Embryonic facial prominence (tissue), 1 donor: ENCODE results near the gene CR1.
"Not testable (repeated sequence)": the region's sequence is repeated elsewhere in the genome, so short reads cannot be mapped to it uniquely, and the experiment has no call there.

Experiments used
- DNase-seq: peaks from one replicate; pipeline ENCODE4 v3.0.0-alpha.2; 2016; ENCODE audit errors: extremely low spot score

Gene CR1

DNA sequence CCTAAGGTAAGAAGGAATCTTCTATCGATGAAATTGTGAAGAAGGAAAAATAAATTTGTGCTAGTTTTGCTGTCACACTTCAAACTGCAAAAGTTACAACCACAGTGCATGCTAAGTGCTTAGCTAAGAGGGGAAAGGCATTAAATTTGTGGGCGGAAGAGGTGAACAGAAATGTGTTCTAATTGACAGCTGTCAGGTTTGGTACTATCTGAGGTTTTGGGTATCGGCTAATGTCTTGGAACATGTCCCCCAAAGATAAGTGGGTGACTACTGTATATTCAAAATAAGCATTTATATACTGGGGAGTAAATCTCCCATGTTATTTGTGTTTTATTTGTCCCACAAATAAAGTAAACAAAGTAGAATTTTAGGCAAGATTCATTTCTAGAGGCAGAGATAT, 8.0 kb downstream of the CR1 start:
- no peak for DNase-seq

GRCh38 chr1:207504438-207504837, 8.5 kb downstream of the CR1 start:
- DNase-seq, result no peak

DNA sequence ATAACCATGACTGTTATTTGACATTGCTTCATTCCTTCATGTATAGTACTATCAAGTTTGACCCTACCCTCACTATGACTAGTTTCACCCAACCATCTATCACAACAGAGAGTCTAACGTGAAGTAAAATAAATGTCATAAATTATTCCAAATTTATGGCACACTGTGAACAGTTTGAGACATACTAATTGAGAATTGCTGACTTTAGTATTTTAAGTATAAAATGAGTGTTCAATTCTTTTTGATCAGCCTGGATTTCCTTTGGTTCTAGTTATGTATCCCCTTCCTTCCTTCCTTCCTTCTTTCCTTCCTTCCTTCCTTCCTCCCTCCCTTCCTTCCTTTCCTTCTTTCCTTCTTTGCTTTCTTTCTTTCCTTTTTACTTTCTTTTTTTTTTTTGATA, 14.5 kb downstream of the CR1 start:
- no peak for DNase-seq

- DNase-seq, result no peak
Measured at GRCh38 chr1:207514890-207515289, 18.9 kb downstream of the CR1 start.

GRCh38 chr1:207516729-207517128, 20.8 kb downstream of the CR1 start:
- no peak for DNase-seq

DNA sequence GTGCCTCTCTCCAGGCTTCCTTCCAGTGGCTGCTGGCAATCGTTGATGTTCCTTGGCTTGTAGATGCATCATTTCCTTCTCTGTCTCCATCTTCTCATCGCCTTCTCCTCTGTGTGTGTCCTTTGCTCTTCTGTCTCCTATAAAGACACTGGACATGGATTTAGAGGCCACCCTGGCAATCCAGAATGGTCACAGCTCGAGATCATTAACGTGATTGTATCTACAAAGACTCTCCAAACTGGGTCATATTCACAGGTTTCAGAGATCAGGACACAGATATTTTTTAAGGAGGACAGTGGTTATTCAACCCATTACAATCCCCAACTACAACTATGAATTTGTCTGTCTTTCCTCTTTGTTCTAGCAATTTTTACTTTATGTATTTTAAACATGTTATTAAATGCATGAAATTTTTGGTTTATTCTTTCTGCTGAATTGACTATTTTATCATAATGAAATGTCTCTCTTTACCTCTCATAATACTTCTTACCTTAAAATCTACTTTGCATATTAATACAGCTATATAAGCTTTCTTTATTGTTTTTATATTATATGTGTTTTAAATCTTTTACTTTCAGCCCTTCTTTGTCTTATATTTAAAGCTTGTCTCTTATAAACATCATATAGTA, 22.8 kb downstream of the CR1 start:
- DNase-seq, result no peak

GRCh38 chr1:207519505-207520399, 23.8 kb downstream of the CR1 start:
- DNase-seq, result no peak

- DNase-seq, result not testable (repeated sequence)
Measured at GRCh38 chr1:207520400-207521345, 24.7 kb downstream of the CR1 start.

DNA sequence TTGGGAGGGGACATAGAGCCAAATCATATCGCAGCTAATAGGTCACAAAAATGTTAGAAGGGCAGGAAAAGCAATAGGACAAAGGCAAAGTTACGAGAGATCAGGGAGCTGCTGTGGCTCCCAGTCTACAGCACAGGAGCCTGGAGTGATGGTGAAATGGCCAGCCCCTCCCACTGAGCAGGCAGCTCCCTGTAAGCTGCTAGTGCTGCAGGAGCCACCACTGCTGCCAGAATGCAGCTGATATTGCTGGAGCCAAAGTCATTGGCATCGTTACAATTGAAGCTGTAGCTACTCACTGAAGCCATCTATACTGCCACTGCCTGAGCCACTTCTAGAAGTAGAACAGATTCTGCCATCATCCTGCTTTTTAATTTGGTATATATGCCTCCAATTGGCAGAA, 29.3 kb downstream of the CR1 start:
- not testable (repeated sequence) for DNase-seq

GRCh38 chr1:207528401-207528800, 32.4 kb downstream of the CR1 start:
- not testable (repeated sequence) for DNase-seq

GRCh38 chr1:207536263-207536662, 40.3 kb downstream of the CR1 start:
- DNase-seq, result not testable (repeated sequence)

GRCh38 chr1:207546677-207547357, 50.9 kb downstream of the CR1 start:
- not testable (repeated sequence) for DNase-seq

- not testable (repeated sequence) for DNase-seq
Measured at GRCh38 chr1:207554823-207555222, 58.9 kb downstream of the CR1 start.

- DNase-seq, result no peak
Measured at GRCh38 chr1:207565546-207566468, 69.8 kb downstream of the CR1 start.

DNA sequence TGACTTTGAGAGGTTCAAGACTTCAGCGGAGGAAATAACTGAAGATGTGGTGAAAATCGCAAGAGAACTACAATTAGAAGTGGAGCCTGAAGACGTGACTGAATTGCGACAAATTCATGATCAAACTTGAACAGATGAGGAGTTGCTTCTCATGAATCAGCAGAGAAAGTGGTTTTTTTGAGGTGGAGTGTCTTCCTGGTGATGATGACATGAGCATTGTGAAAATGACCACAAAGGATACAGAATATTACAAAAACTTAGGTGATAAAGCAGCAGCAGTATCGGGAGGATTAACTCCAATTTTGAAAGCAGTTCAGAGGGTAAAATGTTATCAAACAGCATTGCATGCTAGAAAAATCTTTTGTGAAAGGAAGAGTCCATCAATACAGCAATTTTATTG, 76.0 kb downstream of the CR1 start:
- DNase-seq, result not testable (repeated sequence)

GRCh38 chr1:207573074-207573473, 77.1 kb downstream of the CR1 start:
- DNase-seq, result not testable (repeated sequence)

DNA sequence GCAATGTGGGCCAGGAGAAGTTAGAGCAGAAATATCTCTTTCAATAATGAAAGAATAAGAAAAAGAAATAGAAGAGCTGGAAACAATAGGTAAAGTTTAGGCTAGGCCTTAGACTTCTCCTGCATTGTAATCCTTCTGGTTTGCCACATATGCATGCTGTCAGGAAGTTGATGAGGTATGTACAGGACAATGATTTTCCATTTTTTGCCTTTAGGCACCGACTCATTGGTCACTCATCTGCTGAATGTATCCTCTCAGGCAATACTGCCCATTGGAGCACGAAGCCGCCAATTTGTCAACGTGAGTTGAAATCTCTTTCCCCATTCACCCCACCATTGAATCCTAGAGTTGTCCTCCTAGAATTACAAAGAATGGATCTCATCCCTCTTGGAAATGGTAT, 79.4 kb downstream of the CR1 start:
- DNase-seq, result not testable (repeated sequence)

- DNase-seq, result no peak
Measured at GRCh38 chr1:207578796-207579435, 83.0 kb downstream of the CR1 start.

DNA sequence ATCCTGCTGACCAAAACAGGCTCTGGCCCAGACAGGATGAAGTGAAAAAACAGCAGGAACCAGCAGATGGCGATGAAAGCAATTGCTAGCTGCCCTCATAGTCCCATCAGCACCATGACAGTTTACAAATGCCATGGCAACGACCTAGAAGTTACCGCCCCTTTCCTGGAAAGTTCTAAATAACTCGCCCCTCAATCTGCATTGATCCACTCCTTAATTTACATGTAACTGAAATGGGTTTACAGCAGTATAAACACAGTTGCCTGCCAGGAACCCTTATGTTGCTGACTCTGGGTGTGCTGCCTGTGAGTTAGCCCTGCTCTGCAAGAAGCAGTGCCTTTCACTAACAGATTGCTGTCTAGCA, 83.5 kb downstream of the CR1 start:
- no peak for DNase-seq
